GM18907 (cell line): ENCODE results near the gene SLC17A2.
A peak's percentile ranks its signal among the peaks of the same experiment; 100 is the strongest.
"Not testable (repeated sequence)": the region's sequence is repeated elsewhere in the genome, so short reads cannot be mapped to it uniquely, and the experiment has no call there.

Source experiments
- ATAC-seq: cut with Tn5 transposase; IDR thresholded peaks from one replicate; pipeline ENCODE4 v1.9.1; 2021; ENCODE audit warnings: mild to moderate bottlenecking, moderate library complexity; ENCODE audit not compliant: unreplicated experiment

Gene SLC17A2

GRCh38 chr6:25952535-25952934 is 22.0 kb upstream of the SLC17A2 start:
- no peak for ATAC-seq

- ATAC-seq: no peak
Measured at GRCh38 chr6:25951296-25952032, 21.0 kb upstream of the SLC17A2 start.

- no peak for ATAC-seq
Measured at GRCh38 chr6:25950297-25950696, 19.8 kb upstream of the SLC17A2 start.

- no peak for ATAC-seq
Measured at GRCh38 chr6:25949695-25950094, 19.2 kb upstream of the SLC17A2 start.

GRCh38 chr6:25947492-25947891 is 17.0 kb upstream of the SLC17A2 start:
- not testable (repeated sequence) for ATAC-seq

- no peak for ATAC-seq
Measured at GRCh38 chr6:25946631-25947030, 16.1 kb upstream of the SLC17A2 start.

GRCh38 chr6:25945738-25946137 is 15.2 kb upstream of the SLC17A2 start:
- not testable (repeated sequence) for ATAC-seq

- ATAC-seq: peak; percentile 91
Measured at GRCh38 chr6:25944688-25945574, 14.4 kb upstream of the SLC17A2 start.

- ATAC-seq: no peak
Measured at GRCh38 chr6:25943887-25944286, 13.4 kb upstream of the SLC17A2 start.

GRCh38 chr6:25942561-25943147 is 12.2 kb upstream of the SLC17A2 start:
- ATAC-seq: no peak

GRCh38 chr6:25939593-25939992 is 9.1 kb upstream of the SLC17A2 start:
- ATAC-seq: no peak

GRCh38 chr6:25935953-25936352 is 5.5 kb upstream of the SLC17A2 start:
- ATAC-seq: no peak

- ATAC-seq: no peak
Measured at GRCh38 chr6:25934735-25935313, 4.3 kb upstream of the SLC17A2 start.

- no peak for ATAC-seq
Measured at GRCh38 chr6:25934156-25934555, 3.7 kb upstream of the SLC17A2 start.

- no peak for ATAC-seq
Measured at GRCh38 chr6:25931411-25931709, 869 bp upstream of the SLC17A2 start.

GRCh38 chr6:25929785-25930184 is 706 bp downstream of the SLC17A2 start:
- ATAC-seq: not testable (repeated sequence)

- no peak for ATAC-seq
Measured at GRCh38 chr6:25928562-25929324, 1.7 kb downstream of the SLC17A2 start.

GRCh38 chr6:25927756-25928216 is 2.7 kb downstream of the SLC17A2 start:
- ATAC-seq: no peak

- no peak for ATAC-seq
Measured at GRCh38 chr6:25927178-25927577, 3.3 kb downstream of the SLC17A2 start.

- ATAC-seq: no peak
Measured at GRCh38 chr6:25925876-25926275, 4.6 kb downstream of the SLC17A2 start.

- no peak for ATAC-seq
Measured at GRCh38 chr6:25922301-25922700, 8.2 kb downstream of the SLC17A2 start.
